GM19035 (cell line): ENCODE results near the gene PTPN22.

Source experiments
- ATAC-seq: cut with Tn5 transposase; IDR thresholded peaks from one replicate; pipeline ENCODE4 v1.9.1; 2021; ENCODE audit not compliant: unreplicated experiment

PTPN22 gene

GRCh38 chr1:113804421-113805255 lies 66.9 kb downstream of the PTPN22 start:
- ATAC-seq = no peak

DNA sequence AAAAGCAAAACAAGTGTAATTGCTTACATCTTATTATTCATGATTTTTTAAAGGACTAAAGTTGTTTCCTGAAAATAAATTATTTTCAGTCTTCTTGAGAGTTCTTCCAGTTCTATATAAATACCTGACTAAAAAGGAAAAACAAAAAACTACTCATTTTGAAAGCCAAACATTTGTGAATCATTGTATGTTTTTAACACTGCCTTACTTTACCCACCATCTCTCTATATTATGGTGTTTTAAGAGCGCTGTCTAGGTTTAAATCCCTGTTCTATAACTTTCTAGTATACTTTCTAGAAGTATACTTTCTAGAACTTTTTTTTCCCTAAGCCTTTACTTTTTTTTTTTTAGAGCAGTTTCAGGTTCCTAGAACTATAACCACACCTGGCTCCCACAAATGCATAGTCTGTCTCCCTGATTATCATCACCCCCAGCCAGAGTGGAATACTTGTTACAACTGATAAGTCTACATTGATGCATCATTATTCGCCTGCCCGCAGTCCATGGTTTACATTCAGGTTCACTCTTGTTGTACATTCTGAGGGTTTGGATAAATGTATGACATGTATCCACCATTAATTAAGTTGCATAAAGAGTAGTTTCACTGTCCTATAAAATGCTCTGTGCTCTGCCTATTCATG lies 69.0 kb downstream of the PTPN22 start:
- ATAC-seq = no peak

DNA sequence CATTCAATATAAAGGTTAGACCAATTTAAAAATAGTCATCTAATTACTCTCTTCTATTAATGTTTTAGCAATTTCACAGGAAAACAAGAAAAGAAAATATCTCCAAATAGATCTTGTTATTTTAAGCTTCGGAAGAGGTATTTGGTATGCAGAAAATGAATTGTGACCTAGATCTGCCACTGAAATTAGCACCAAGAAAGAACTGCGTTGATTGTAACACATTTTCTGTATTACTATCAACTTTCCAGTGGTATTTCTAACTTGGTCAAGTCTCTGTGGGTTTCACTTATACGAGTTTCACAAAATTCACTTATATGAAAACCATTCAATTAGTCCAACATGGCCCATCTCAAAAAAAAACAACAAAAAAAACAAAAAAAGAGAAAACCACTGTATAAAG lies 71.0 kb downstream of the PTPN22 start:
- no peak for ATAC-seq

- ATAC-seq = no peak
Measured at GRCh38 chr1:113797472-113797871, 74.0 kb downstream of the PTPN22 start.

DNA sequence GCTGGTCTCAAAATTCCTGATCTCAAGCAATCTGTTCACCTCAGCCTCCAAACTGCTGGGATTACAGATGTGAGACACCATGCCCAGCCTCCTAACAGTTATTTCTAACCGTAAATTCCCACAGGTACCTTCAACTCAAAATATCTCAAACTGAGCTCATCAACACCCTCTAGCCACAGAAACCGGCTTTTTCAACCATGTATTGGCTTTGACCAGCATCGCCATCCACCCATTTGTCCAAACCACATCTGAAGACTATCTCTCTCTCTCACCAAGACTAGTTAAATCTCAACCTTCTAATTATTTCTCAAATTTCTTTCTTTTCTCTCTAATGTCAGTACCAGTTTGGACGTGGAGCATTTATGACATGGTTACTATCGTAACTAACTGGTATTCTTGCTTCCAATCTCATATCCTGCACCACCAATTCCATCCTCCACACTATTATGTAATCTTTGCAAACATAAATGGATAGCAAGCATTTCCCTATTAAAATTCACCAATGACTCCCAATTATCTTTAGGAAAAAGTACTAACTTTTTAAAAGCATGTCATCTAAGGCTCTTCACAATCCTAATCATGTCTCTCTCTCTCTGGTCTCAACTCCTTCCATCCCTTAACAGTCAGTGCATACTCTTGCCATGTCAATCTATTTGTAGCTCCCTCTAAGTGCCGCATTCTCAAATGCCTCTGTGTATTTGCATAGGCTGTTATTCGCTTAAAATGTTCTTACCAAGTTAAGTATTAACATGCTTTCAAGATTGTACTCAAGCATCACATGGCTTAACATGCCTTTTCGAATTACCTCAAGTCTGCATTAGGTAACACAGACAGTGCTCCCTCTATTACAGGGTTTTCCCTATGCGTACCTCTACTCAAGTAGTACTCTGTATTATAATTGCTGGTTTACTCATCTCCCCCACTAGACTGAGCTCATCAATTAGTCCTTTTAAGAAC lies 77.4 kb downstream of the PTPN22 start:
- ATAC-seq = no peak

- no peak for ATAC-seq
Measured at GRCh38 chr1:113792986-113793385, 78.5 kb downstream of the PTPN22 start.

DNA sequence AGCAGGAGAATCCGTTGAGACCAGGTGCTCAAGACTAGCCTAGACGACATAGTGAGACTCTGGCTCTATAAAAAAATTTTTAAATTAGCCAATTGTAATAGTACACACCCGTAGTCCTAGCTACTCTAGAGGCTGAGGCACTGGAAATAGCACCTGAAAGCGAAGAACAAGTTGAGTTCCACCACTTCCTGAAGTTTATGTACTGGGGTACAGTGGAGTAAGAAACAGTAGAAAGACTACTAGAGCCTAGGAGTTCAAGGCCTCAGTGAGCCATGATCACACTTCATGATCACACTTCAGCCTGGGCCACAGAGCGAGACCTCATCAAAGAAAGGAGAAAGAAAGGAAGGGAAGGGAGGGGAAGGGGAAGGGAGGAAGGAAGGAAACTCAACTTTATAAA lies 79.0 kb downstream of the PTPN22 start:
- ATAC-seq = no peak

DNA sequence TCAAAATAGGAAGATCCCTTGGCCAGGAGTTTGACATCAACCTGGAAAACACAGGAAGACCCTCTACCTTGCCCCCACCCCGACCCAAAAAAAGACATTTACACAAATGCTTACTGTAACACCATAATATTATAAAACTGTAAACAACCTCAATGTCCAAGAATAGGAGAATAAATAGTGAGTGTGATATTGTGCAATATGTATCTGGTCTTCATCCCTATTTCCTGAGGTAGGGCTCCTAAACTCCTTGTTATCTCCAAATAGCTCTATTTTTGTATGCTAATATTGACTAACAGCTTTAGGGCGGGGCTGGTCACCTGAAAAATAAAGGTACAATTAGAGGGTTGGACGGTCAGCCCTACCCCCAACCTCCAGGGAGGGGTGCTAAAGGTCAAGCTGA lies 82.7 kb downstream of the PTPN22 start:
- ATAC-seq = no peak

GRCh38 chr1:113787663-113788062 lies 83.8 kb downstream of the PTPN22 start:
- no peak for ATAC-seq

DNA sequence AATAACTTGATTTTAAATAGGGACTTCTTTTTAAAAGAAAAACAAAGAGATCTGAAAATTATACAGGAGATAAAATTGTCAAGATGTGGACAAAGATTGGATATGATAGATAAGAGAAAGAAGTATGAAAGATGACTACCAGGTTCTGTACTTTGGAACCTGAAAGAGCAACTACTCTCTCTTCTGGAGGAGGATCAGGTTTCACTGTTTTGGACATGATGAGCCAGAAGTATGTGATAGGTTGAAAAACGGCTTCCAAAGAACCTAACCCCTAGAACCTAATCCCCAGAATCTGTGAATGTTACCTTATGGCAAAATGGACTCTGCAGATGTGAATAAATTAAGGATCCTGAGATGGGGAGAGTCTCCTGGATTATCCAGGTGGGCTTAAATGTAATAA lies 85.4 kb downstream of the PTPN22 start:
- no peak for ATAC-seq

- peak; percentile 66 for ATAC-seq
Measured at GRCh38 chr1:113784104-113784779, 87.3 kb downstream of the PTPN22 start.

GRCh38 chr1:113783254-113784103 lies 88.0 kb downstream of the PTPN22 start:
- peak; percentile 75 for ATAC-seq

DNA sequence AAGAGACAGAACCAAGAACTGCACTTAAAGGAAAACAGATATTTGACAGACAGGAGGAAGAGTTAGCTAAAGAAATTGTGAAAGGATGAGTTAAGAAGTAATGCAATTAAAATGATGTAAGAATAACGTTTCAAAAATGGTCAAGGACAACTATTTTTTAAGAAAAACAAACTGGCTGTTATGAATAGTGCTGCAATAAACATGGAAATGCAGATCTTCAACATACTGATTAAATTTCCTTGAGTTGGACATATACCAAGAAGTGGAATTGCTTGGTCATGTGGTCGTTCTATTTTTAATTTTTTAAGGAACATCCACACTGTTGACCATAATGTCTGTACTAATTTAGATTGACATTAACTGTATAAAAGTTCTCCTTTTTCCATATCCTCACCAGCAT lies 89.1 kb downstream of the PTPN22 start:
- ATAC-seq = no peak

DNA sequence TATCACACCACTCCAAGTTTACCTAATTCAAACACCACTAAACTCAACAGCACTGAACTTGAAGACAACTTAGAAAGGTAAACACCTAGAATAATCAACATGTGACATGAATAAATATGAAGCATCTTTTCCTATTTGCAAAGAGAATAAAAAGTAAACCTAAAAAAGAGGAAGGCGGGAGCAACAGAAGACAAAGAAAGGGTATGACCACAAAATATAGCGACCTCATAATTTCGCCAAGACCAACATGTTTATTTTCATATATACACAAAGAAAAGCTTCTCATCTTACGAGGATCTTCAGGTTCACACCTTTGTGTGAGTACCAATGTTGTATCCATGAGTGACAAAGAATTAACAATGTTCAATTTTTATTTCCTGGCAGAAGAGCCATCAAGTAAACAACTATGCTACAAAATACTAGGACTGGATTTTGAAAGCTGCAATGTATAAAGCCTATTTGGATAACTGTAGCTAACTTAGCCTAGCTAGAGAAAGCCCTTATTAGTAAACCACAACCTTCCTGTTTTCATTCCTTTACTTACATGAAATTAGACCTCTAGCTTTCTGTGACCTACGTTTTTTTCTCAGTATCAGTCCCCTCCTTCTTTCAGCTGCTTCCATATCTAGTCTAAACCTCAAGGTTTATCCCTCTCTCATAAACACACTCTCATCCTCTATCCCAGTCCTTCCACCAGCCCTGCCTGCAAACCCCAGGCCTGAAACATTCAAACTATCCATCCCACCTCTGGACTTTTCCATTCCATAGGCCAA lies 91.0 kb downstream of the PTPN22 start:
- no peak for ATAC-seq

- ATAC-seq = no peak
Measured at GRCh38 chr1:113779542-113779941, 92.0 kb downstream of the PTPN22 start.

GRCh38 chr1:113777561-113777960 lies 94.0 kb downstream of the PTPN22 start:
- ATAC-seq = no peak

- no peak for ATAC-seq
Measured at GRCh38 chr1:113770031-113770430, 101.5 kb downstream of the PTPN22 start.

- no peak for ATAC-seq
Measured at GRCh38 chr1:113769601-113769970, 101.9 kb downstream of the PTPN22 start.

GRCh38 chr1:113768916-113769600 lies 102.5 kb downstream of the PTPN22 start:
- ATAC-seq = no peak
